22Rv1 (cell line): ENCODE data around the gene HS3ST3B1.

Source experiments
- H3K27ac ChIP-seq: fragments of 450-650 bp; 2 replicates; pipeline ENCODE4 v1.5.1; 2017
- ZFX ChIP-seq: fragments of 450-650 bp; IDR thresholded peaks from 2 replicates; pipeline ENCODE4 v1.6.1; 2017; ENCODE audit warnings: antibody characterized with exemption, borderline replicate concordance
- TF ChIP-seq, protein P1 (sequence below): fragments of 450-650 bp; IDR thresholded peaks from 2 replicates; pipeline ENCODE4 v1.5.1; 2017; ENCODE audit warnings: mild to moderate bottlenecking

The HS3ST3B1 gene

DNA sequence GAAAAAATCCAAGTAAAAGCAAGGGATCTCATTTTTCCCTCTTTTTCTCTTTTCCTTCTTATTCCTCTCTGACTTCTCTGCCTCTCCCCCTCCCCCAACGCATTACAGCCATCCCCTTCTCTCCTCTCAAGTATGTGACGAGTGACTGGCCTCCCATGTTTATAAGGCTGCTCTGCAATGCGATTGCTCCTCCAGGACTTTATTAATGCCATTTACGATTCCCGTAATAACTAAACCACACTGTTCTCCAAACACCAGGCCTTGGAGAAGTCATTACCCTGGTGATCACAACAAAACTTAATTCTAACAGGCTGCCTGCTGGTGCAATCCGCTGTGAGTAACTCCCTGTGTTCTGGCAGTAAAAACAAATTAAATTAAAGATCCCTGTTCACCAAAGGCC is 88.8 kb downstream of the HS3ST3B1 start:
- TF ChIP-seq ZFX = no peak
- TF ChIP-seq, protein P1, sequence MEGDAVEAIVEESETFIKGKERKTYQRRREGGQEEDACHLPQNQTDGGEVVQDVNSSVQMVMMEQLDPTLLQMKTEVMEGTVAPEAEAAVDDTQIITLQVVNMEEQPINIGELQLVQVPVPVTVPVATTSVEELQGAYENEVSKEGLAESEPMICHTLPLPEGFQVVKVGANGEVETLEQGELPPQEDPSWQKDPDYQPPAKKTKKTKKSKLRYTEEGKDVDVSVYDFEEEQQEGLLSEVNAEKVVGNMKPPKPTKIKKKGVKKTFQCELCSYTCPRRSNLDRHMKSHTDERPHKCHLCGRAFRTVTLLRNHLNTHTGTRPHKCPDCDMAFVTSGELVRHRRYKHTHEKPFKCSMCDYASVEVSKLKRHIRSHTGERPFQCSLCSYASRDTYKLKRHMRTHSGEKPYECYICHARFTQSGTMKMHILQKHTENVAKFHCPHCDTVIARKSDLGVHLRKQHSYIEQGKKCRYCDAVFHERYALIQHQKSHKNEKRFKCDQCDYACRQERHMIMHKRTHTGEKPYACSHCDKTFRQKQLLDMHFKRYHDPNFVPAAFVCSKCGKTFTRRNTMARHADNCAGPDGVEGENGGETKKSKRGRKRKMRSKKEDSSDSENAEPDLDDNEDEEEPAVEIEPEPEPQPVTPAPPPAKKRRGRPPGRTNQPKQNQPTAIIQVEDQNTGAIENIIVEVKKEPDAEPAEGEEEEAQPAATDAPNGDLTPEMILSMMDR = no peak
- no peak overlapping the region for H3K27ac ChIP-seq

DNA sequence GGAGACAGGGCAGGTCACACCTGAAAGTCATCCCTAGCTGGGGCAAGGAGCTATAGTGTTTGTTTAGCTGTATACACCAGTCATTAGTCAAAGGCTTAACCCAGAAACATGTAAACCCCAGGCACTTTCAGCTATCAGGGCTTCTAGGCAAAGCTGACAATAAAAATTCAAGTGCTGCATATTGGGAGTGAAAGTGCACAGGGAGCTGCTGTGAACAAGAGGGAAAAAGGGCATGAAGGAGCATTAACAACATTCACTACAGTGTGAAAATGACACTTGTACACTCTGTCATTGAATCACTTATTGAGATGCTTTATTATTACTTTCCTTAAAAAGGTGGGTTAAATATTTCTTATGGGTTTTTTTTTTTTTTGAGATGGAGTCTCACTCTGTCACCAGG is 92.8 kb downstream of the HS3ST3B1 start:
- no peak overlapping the region for H3K27ac ChIP-seq
- TF ChIP-seq, protein P1 = no peak
- TF ChIP-seq ZFX = no peak

DNA sequence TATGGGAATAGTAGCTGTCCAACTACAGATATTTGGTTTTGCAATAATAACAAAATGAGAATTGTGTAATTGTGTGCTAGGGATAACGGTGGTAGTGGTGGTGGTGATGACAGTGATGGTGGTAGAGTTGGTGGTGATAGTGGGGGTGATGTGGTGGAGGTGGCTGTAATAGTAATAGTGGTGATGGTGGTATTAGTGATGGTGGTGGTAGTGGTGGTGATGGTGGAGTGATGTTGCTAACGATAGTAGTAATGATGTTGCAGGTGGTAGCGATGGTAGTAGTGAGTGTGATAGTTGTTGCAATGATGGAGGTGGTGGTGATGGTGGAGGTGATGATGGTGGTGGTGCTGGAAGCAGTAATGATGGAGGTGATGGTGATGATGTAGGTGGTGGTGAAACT is 94.4 kb downstream of the HS3ST3B1 start:
- TF ChIP-seq, protein P1 = no peak
- TF ChIP-seq ZFX = no peak
- H3K27ac ChIP-seq = no peak overlapping the region

DNA sequence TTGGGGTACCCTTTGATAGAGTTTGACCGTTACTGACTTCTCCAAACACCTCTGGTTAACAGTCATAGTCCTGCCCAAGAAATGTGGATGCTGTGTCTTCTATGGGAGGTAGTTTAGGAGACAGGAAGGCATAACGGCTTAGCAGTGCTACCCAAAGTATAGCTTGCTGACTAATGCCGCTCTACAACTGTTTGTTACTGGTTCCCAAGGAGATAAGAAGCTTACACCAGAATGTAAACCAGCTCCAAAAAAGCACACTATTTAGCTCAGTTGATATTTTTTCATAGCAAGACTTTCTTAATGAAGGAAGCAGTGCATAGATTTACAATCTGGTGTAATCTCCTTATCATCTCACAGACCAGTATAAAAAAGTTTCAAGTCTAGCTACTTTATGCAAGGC is 95.7 kb downstream of the HS3ST3B1 start:
- TF ChIP-seq, protein P1 = no peak
- no peak for TF ChIP-seq ZFX
- no peak overlapping the region for H3K27ac ChIP-seq

DNA sequence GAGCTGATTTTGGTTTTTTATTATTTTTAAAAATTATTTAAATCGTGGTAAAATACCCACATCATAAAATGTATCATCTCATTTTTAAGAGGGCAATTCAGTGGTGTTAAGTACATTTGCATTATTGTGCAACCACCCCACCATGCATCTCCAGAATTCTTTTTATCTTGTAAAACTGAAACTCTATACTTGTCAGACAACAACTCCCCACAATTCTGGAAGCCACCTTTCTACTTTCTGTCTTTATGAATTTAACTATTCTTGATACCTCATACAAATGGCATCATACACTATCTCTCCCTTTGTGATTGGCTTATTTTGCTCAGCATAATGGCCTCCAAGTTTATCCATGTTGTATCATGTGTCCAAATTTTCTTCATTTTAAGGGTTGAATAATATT is 97.9 kb downstream of the HS3ST3B1 start:
- TF ChIP-seq ZFX = no peak
- TF ChIP-seq, protein P1 = no peak
- no peak overlapping the region for H3K27ac ChIP-seq
